ENCODE results near the gene KLF6.

Gene KLF6

DNA sequence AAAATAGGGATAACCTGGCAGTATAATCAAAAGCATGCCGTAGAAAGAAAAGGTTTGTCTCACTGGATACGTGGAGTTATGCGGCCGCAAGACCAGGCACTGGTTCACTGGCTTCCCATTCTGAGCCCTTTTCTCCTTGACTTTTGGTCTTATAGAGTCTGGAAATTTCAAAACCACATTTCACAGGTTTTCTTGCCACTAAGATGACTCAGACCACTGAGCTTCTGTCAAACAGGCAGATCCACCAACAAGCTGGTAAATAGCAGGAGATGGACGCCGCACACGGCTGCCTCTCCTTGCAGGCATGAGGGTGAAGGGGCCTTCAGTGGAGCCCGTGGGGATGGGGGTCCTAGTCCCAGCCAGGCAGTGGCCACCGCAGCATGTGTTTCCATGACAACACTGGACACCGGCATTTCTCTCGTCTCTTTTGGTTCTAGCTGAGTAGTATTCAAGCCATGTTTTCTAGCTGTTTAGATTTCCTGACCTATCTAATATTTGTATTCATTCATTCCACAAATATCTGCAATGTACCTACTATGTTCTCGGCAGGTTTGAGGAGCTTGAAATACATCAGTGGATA, 55.5 kb downstream of the KLF6 start:
- TF ChIP-seq, protein P1, sequence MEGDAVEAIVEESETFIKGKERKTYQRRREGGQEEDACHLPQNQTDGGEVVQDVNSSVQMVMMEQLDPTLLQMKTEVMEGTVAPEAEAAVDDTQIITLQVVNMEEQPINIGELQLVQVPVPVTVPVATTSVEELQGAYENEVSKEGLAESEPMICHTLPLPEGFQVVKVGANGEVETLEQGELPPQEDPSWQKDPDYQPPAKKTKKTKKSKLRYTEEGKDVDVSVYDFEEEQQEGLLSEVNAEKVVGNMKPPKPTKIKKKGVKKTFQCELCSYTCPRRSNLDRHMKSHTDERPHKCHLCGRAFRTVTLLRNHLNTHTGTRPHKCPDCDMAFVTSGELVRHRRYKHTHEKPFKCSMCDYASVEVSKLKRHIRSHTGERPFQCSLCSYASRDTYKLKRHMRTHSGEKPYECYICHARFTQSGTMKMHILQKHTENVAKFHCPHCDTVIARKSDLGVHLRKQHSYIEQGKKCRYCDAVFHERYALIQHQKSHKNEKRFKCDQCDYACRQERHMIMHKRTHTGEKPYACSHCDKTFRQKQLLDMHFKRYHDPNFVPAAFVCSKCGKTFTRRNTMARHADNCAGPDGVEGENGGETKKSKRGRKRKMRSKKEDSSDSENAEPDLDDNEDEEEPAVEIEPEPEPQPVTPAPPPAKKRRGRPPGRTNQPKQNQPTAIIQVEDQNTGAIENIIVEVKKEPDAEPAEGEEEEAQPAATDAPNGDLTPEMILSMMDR (IDR thresholded peaks at IDR 0.05; ENCODE audit: low read length, missing control alignments), result no peak
- peak; percentile 30 for DNase-seq (ENCODE audit: low read depth)
- H3K4me3 ChIP-seq (replicated peaks; ENCODE audit: low read depth, low read length), result no peak overlapping the region

DNA sequence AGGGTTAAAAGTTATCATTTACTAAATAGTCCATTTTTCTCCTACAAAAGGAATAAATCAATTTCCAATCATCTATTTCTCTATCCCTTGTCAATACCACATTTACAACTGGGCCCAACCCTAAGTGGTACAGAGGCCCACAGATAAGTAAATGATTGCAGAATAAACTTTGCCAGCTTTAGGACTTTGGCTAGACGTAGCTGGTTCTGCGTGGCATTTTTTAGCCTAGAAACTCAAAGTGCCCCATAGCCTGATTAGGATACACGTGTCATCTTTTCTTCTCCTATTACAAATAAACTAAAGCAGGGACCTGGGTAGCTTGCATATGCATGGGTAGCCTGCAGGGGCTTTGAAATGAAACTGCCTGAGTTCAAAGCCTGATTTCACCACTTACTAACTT, 56.4 kb downstream of the KLF6 start:
- DNase-seq (ENCODE audit: low read depth), result no peak
- TF ChIP-seq, protein P1 (IDR thresholded peaks at IDR 0.05; ENCODE audit: low read length, missing control alignments), result no peak
- no peak overlapping the region for H3K4me3 ChIP-seq (replicated peaks; ENCODE audit: low read depth, low read length)

DNA sequence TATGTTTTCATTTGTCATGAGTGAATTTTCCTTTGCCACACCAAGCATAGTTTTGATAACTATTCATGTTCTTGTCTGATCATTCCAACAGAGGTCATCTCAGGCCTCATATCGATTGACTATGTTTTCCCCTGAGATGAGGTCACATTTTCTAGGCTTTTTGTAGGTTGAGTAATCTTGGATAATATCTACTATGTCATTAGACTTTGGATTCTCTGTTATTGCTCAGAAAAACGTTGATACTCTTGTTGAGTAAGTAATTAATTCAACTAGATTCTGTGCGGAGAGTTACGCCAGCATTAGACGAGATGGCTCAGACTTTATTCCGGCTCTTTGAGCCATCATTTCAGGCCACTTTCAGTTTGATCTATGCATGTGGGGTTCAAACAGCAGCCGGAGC, 57.7 kb downstream of the KLF6 start:
- TF ChIP-seq, protein P1 (IDR thresholded peaks at IDR 0.05; ENCODE audit: low read length, missing control alignments), result no peak

More for the DNA sequence above, 57.7 kb downstream of the KLF6 start:
- H3K4me3 ChIP-seq (replicated peaks; ENCODE audit: low read depth, low read length), result no peak overlapping the region
- DNase-seq (ENCODE audit: low read depth), result no peak
